HUDEP-2 (cell line): ENCODE data around the gene RBM20.
"Not testable (repeated sequence)": the region's sequence is repeated elsewhere in the genome, so short reads cannot be mapped to it uniquely, and the experiment has no call there.

Source experiments
- DNase-seq, 76 experiments: peaks; one replicate each; lab custom pipeline; 2025; ENCODE audit not compliant: unreplicated experiment in 76 of 76; lab: John Stamatoyannopoulos, UW

Gene RBM20

GRCh38 chr10:110758128-110758765 is 114.1 kb downstream of the RBM20 start:
- DNase-seq: no peak

GRCh38 chr10:110758898-110759297 is 114.8 kb downstream of the RBM20 start:
- no peak for DNase-seq

- no peak for DNase-seq
Observed at GRCh38 chr10:110759523-110759922, 115.4 kb downstream of the RBM20 start.

GRCh38 chr10:110762109-110762848 is 118.1 kb downstream of the RBM20 start:
- DNase-seq: no peak

- no peak for DNase-seq
Observed at GRCh38 chr10:110762849-110763211, 118.7 kb downstream of the RBM20 start.

GRCh38 chr10:110764378-110764777 is 120.2 kb downstream of the RBM20 start:
- no peak for DNase-seq

- DNase-seq: no peak
Observed at GRCh38 chr10:110764793-110765512, 120.8 kb downstream of the RBM20 start.

- DNase-seq: no peak
Observed at GRCh38 chr10:110765513-110766319, 121.6 kb downstream of the RBM20 start.

GRCh38 chr10:110767601-110768000 is 123.5 kb downstream of the RBM20 start:
- not testable (repeated sequence) for DNase-seq

- DNase-seq: no peak
Observed at GRCh38 chr10:110770243-110770642, 126.1 kb downstream of the RBM20 start.

GRCh38 chr10:110771486-110771885 is 127.3 kb downstream of the RBM20 start:
- no peak for DNase-seq

GRCh38 chr10:110771991-110772390 is 127.9 kb downstream of the RBM20 start:
- no peak for DNase-seq

- no peak for DNase-seq
Observed at GRCh38 chr10:110772454-110773025, 128.4 kb downstream of the RBM20 start.

GRCh38 chr10:110773693-110774068 is 129.5 kb downstream of the RBM20 start:
- peak in 1 of 76 experiments; percentile 41 for DNase-seq

- peak in 69 of 76 experiments; percentile 9 to 94 (median 58) for DNase-seq
Observed at GRCh38 chr10:110774069-110775019, 130.2 kb downstream of the RBM20 start.

- no peak for DNase-seq
Observed at GRCh38 chr10:110775020-110775375, 130.9 kb downstream of the RBM20 start.

- no peak for DNase-seq
Observed at GRCh38 chr10:110775406-110775805, 131.3 kb downstream of the RBM20 start.

- no peak for DNase-seq
Observed at GRCh38 chr10:110777017-110777416, 132.9 kb downstream of the RBM20 start.

- DNase-seq: no peak
Observed at GRCh38 chr10:110777661-110778060, 133.5 kb downstream of the RBM20 start.
